Uterus (tissue), 2 donors: ENCODE measurements around the gene SSBP3.

Experiments
- POLR2A ChIP-seq, 2 donors: fragments of 450-650 bp; IDR thresholded peaks; one replicate each; pipeline ENCODE4 v1.6.1; 2016; ENCODE audit warnings: antibody characterized with exemption in 2 of 2, mild to moderate bottlenecking in 1 of 2, moderate library complexity in 1 of 2
- TF ChIP-seq, protein P1 (sequence below), 4 experiments: fragments of 200-600 bp in 2 of 4; fragments of 450-650 bp in 2 of 4; sonication (generic) in 2 of 4; IDR thresholded peaks; one replicate each; pipeline ENCODE4 v1.5.1; 2016 to 2019; ENCODE audit warnings: antibody characterized with exemption in 4 of 4, mild to moderate bottlenecking in 2 of 4, moderate library complexity in 1 of 4

DNA sequence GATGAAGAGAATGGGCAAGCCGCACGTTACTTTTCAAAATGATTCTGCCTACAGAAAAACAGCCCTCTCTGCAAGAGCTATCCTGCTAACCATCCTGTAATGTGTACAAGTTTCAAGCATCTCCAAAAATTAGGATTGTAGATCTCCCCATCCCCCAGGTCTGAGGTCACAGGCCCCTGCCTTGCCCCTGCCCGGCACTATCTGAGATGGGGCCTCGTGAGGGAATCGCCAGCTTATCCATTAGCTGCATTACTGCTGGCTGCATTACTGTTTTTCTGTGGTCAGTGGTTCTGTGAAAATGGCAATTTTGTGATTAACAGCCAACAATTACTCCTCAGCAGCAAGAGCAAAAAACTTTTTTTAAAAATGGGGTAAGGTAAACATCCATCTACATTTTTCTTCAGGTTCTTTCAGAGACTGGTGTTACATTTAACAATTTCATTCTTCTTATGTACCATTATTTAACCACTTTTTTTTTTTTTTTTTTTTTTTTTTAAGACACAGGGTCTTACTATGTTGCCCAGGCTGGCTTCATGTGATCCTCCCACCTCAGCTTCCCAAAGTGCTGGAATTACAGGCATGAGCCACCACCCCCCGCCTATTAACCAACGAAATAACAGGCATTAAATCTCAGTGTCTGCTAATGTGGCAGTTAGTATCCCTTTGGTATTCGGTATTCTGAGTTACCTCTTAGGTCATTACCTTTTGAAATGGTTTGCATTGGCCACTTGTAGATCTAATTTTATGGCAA lies 122.4 kb downstream of the SSBP3 start:
- TF ChIP-seq, protein P1, sequence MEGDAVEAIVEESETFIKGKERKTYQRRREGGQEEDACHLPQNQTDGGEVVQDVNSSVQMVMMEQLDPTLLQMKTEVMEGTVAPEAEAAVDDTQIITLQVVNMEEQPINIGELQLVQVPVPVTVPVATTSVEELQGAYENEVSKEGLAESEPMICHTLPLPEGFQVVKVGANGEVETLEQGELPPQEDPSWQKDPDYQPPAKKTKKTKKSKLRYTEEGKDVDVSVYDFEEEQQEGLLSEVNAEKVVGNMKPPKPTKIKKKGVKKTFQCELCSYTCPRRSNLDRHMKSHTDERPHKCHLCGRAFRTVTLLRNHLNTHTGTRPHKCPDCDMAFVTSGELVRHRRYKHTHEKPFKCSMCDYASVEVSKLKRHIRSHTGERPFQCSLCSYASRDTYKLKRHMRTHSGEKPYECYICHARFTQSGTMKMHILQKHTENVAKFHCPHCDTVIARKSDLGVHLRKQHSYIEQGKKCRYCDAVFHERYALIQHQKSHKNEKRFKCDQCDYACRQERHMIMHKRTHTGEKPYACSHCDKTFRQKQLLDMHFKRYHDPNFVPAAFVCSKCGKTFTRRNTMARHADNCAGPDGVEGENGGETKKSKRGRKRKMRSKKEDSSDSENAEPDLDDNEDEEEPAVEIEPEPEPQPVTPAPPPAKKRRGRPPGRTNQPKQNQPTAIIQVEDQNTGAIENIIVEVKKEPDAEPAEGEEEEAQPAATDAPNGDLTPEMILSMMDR (IDR thresholded peaks at IDR 0.05) = no peak
- no peak for TF ChIP-seq POLR2A (IDR thresholded peaks at IDR 0.05)
